Right lobe of liver (tissue), 4 donors: ENCODE data around the gene EMILIN2.

ENCODE experiments used
- CTCF ChIP-seq, 4 donors: fragments of 200-600 bp in 3 of 4; fragments of 450-650 bp in 1 of 4; IDR thresholded peaks; one replicate each; pipeline versions ENCODE4 v1.5.1 to v1.8.0; 2016 to 2022; ENCODE audit warnings: antibody characterized with exemption in 4 of 4, mild to moderate bottlenecking in 2 of 4
- POLR2A ChIP-seq: fragments of 450-650 bp; IDR thresholded peaks from one replicate; pipeline ENCODE4 v1.6.1; 2017; ENCODE audit warnings: antibody characterized with exemption, mild to moderate bottlenecking
- donor health status: DM: no; HTN: no; CAD: no.
- donor health status: DM: no; HTN: no; CAD: no.
- donor health status: DM: no; HTN: yes; CAD: no.

- TF ChIP-seq CTCF (IDR thresholded peaks at IDR 0.05) (no peak), POLR2A (no peak)
Observed at GRCh38 chr18:2896990-2897389, 50.2 kb downstream of the EMILIN2 start.
